KBM-7 (cell line): Measurements from ENCODE around the gene HINT2.

Experiments used
- DNase-seq: peaks from one replicate; pipeline ENCODE4 v3.0.0-alpha.2; 2015
- in situ Hi-C: fragments of 300-500 bp; cut with MboI; formaldehyde crosslinking; loops from 2 replicates; pipeline ENCODE4 v1.14.3; 2020; ENCODE audit warnings: low sequenced_read_pairs, low pct_unique_long_range_greater_than_20kb, mixed read lengths

Gene HINT2

DNA sequence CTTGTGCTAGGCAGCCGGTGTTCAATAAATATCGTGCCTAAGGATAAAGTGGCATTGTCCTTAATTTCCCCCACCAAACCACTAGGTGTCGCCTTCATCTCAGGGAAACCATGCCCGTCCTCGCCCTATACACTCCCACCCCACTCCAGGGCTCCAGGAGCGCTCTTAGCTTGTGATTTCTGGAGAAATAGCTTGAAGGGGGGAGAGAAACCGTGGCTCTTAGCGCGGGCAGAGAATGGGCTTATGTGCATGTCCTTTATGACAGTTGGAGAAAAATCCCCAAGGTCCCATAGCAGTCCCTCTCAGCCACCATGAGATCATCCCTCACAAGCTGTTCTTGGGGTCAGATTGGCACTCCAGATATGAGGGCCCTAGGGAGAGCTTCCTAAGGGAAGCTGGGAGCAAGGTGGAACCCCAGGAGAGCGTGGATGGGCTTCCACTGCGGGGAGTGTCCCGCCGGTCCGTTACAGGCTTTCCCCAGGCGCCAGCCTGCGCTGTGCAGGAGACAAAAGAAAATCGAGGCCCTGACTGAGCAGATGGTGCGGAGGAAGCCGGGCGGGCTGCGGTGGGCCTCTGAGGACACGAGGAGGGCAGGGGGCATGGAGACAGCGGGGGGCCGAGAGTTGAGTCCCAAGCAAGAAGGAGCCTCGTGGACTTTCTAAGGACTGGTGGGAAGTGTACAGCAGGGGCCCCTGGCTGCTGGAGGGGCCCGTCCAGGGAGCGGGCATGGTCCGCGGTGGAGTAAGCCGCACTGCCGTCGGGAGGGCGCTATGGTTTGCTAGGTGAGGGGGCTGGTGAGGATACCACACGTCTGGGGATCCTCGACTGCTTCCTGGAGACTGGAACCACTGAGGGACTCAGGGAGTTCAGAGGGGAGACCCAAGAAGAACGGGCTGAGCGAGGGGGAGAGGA is 24.2 kb downstream of the HINT2 start:
- peak; percentile 75 for DNase-seq
- in situ Hi-C loops, result no loop called here

DNA sequence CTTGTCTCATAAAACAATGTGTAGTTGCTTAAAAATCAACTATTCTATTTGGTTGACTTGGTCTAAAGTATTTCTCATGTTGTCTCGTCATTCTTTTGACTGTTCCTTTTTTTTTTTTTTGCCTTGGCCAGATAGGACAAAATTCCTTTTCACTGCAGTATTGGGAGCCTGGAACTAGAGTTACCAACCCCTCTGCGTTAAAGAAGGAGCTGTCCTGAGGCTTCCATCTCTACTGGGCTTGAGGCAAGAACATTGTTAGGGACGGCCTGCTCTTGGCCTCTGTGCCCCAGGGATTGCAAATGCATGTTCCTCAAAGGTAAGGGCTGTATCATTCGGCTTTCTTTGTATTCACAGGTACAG is 24.8 kb downstream of the HINT2 start:
- in situ Hi-C loops, result no loop called here
- no peak for DNase-seq

DNA sequence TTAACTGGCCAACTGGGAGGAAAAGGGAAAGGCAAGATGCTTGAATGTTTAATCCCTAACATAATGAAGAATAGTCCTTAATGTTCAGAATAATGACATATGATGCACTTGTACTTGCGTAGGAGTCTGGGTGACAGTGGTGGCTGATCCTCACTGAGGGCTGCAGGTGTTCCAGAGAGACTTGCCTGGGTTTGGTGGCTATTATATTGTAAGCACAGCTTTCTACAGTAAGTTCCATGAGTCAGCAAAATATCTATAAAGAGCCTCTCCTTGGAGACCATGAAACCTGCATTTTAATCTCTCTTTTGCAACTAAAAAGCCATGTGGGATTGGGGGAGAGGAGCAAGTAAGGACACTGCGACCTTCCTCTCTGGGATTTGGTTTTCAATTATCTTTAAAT is 25.3 kb downstream of the HINT2 start:
- in situ Hi-C loops, result no loop called here
- DNase-seq, result no peak

DNA sequence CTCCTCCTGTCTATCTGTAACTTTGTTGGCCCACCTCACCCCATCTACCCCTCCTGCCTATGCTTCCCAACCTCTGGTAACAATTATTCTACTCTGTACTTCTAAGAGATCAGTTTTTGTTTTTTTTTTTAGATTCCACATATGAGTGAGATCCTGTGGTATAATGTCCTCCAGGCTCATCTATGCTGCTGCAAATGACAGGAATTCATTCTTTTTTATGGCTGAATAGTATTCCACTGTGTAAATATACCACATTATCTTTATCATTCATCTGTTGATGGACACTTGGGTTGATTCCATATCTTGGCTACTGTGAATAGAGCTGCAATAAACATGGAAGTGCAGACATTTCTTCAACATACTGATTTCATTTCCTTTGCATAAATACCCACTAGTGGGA is 31.4 kb downstream of the HINT2 start:
- in situ Hi-C loops, result no loop called here

DNA sequence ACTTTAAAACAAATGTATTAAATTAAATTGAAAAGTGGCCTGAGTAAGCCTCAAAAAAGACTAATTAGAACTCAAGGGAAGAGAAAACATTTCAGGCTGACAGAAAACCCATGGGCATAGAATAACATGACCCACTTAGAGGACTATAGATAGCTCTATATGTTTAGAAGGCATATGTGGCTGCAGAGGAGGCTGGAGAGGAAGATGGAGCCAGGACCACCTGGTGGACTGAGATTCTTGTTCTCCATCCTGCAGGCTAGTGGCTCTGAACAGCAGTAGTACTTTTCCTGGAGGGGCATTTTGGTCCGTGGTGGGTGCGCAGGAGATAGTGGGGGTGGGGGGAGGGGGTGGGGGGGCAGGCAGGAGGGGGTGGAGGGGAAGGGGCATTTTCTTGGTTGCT is 33.8 kb downstream of the HINT2 start:
- in situ Hi-C loops, result no loop called here

More for the DNA sequence above, 31.4 kb downstream of the HINT2 start:
- no peak for DNase-seq

DNA sequence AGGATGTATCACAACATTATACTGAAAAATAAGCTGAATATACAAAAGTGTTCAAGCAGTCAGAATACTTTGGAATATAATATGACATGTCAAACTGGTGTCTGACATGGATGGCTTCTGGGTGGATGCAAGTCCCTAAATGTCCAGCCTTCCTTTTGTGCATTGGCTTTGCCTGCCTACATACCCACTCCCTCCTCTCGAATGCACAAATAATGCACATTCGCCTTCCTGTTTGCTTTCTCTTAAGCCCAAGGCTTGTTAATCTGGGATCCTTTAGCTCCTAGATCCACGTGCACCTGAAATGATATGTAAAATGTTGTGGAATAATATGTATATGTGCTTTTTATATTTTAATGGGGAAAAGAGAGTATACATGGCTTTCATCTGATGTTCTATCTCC is 36.3 kb downstream of the HINT2 start:
- no peak for DNase-seq
- in situ Hi-C loops, result no loop called here

More for the DNA sequence above, 33.8 kb downstream of the HINT2 start:
- DNase-seq, result no peak

DNA sequence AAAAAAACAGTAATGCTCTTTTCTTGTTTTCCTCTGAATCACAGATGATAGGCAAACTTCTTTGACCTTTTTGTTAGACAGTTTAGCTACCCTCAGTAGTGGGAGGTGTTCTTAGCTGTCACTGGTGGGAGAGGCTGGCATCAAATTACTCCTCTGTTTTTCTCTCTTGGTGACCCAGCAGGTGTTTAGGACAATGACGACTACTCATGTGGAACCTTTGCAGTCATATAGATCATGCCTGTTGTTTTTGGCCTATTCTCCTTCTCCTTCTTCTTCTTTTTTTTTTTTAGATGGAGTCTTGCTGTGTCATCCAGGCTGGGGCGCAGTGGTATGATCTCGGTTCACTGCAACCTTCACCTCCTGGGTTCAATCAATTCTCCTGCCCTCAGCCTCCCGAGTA is 38.8 kb downstream of the HINT2 start:
- in situ Hi-C loops, result no loop called here

DNA sequence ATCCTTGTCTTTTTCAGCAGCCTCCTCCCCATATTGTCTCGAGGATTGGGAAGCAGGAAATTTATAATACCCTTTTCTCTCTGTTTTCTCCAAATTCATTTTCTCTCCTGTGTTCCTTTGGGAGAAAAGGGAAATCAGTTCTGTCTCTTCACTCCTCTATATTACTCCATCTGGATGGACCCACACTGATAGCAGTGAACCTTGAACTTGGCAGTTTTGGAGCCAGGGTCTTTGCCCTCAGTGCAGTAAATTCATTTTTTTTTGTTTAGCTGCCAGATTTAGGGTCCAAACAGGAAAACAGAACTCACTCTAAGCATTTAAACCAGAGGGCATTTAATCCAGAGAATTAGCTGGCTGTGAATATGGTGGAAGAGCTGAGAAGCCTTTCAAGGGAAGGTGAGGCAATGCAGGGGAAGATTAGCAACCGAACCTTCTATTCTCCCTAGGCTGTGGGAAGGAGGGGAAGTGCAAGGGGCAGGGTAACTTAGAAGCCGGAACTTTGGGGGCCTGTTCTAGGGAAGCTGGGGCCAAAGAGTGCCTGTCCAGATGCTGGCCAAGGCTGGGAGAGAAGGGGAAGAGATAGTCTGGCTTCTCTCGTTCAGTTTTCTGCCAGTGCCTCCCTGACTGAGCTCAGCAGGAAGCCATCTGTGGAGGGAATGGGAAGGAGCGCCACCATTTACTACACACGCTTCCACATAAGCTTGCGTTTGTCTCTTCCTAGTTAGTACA is 39.8 kb downstream of the HINT2 start:
- DNase-seq, result peak; percentile 81
- in situ Hi-C loops, result no loop called here

More for the DNA sequence above, 38.8 kb downstream of the HINT2 start:
- DNase-seq, result peak; percentile 78

DNA sequence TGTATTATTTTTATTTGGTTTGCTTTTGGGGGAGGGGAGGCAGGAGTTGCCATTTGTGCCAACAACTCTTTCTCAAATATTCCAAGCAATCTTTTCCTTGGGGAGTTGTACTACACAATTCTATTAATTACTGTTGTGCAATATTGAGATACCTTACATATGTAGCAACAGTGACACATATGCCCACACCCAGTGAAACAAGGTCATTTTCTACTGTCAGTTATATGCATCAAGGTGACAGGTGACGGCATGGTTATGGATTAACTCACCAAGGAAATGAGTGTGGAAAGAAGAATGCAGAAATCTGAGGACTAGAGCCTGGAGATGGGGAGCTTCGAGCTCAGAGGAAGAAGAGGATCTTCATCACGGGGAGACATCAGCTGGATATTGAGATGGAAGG is 42.9 kb downstream of the HINT2 start:
- DNase-seq, result no peak
- in situ Hi-C loops, result no loop called here

DNA sequence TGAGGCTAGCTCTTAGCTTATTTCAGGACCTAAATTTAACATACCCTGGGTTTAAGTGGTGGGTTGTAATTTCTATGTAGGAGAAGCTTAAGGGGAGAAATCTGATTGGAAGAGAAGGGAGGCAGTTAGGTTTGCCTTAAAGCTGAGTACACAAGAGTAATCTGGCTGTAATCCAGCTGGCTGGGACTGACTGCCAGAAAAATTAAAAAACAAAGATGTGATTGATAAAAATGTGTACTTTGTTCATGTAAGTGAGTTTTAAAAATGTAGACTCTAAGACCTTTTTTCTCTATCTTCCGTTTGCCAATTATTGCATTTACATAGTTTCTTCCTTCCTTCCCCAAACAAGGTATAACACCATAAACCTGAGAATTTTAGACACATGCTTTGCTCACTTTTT is 43.3 kb downstream of the HINT2 start:
- in situ Hi-C loops, result no loop called here
- no peak for DNase-seq

DNA sequence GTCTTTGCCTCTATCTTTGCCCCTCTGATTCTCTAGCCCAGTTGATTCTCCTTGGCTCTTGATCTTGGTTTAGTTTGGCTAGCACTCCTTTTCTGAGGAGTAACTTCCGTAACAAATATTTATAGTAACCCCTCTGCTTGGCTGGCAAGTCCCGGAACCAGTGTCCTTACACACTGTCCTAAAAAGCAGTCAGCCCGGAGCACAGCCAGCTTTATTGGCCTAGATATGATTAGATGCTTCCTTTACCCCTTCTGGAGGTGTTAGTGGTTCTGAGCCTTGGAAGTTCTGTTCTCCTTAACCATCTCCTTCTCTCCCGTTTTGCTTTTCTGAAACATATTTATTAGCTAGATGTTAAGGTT is 43.8 kb downstream of the HINT2 start:
- no peak for DNase-seq
- in situ Hi-C loops, result no loop called here

DNA sequence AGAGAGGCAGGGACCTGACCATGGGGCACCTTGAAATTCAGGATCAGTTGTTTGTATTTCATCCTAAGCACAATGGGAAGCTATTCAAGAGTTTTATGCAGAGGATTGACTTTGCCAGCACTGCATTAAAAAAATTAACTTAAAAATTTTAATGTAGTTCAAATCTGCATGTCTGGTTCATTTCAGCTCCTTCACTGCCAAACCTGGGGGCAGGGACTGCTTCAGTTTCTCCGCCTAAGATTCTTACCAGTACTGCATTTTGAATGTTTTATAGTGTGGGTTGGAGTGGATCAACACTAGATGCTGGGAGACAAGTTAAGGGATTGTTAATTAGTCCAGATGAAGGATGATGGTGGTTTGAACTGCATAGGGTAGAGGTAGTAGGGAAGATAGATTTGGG is 45.1 kb downstream of the HINT2 start:
- no peak for DNase-seq
- in situ Hi-C loops, result no loop called here

DNA sequence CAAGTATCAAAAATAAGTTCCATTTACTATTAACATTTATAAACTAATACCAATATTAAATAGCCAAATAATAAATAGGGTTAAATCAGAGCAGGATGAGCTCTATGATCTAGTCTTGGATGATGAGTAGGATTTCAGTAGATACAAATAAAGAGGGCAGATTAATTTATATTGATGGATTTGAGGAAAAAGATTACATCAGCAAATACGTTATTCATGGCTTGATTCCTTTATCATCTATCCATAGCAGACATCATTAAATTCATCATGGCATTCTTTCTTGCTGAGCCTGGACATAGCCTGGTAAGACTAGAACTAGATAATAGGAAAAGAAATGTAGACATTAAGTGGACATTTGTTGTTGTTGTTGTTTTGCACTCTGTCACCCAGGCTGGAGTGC is 47.4 kb downstream of the HINT2 start:
- in situ Hi-C loops, result no loop called here
- DNase-seq, result no peak

DNA sequence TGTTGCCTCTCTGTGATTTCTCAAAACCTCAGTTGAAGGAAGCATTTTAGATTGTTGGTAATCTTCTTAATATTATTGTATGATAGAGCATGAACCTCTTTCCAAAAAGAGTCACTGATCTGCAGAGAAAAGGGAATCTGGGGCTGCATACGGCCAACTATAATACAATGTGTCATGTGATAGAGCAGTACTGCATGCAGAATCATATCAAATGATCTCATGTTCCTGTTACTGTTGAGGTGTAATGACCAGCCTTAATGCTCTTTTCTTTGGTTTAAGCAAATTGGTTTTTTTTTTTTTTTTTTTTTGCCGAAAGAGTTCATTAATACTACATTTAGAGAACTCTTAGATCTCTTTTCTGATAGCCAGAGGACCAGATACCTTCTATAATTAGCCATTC is 47.8 kb downstream of the HINT2 start:
- DNase-seq, result no peak
- in situ Hi-C loops, result no loop called here

DNA sequence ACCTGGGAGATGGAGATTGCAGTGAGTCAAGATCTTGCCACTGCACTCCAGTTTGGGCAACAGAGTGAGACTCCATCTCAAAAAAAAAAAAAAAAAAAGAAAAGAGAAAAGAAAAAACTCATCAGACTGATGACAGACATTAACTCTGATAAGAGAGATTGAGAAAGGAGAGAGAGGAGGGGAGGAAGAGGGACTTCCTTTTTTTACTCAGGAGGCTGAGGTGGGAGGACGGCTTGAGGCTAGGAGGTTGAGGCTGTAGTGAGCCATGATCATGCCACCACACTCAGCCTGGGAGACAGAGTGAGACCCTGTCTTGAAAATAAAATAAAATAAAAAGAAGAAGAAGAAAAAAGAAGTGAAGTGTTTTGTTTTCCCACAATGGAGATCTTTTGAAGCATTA is 51.0 kb downstream of the HINT2 start:
- in situ Hi-C loops, result no loop called here
- peak; percentile 15 for DNase-seq

DNA sequence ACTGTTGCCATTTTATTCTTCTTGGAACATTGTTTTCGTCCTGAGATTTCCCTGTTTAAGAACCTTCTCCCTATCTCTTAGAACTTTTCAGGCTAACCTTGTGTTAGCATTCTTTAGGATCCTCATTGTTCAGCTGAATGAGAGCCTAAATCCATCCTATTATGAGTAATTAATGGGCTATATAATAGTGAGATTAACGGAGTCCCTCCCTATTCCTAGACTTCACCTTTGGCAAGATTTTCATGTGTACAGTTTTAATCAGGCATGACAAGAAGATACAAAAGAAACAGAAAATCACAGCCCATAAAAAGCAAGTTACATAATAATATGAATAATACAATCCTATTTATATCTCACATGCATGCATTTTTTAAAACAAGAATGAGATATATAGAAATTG is 51.7 kb downstream of the HINT2 start:
- in situ Hi-C loops, result no loop called here
- DNase-seq, result no peak
